Measurements from ENCODE around the gene ERG. TPM values are rescaled to one million over a fixed set of nuclear protein-coding genes. Genes with fewer than 3 reads are reported as not detected.

Gene ERG
- total RNA-seq, 1 donor from 2014 or later: not detected

GRCh38 chr21:38367646-38368045 lies 130.6 kb downstream of the ERG start:
- Mint-ChIP-seq H3K27me3 (ENCODE audit: insufficient read depth, low read depth) (no peaks in the 10 kb centered on the region), H3K9me3 (peaks cover 2% of the 10 kb centered on the region), H3K4me3 (no peak overlapping the region), H3K27ac (no peak overlapping the region), H3K36me3 (no peaks in the 10 kb centered on the region), H3K4me1 (no peaks in the 10 kb centered on the region)
- H4K20me1 ChIP-seq (ENCODE audit: low read depth): no peaks in the 10 kb centered on the region
- H3K36me3 ChIP-seq: no peaks in the 10 kb centered on the region
- H3K27me3 ChIP-seq: no peaks in the 10 kb centered on the region
- H3F3A ChIP-seq (ENCODE audit: low read depth): no peaks in the 10 kb centered on the region
- no peak overlapping the region for H2AFZ ChIP-seq (replicated peaks)
- H3K4me3 ChIP-seq: no peak overlapping the region
- H3K9ac ChIP-seq: no peak overlapping the region
- no peak for DNase-seq (ENCODE audit: low spot score)
- TF ChIP-seq EZH2phosphoT487 (IDR thresholded peaks at IDR 0.05) (no peak), CTCF (IDR thresholded peaks at IDR 0.05) (no peak), EZH2 (IDR thresholded peaks at IDR 0.05) (no peak)
- H3K27ac ChIP-seq: no peak overlapping the region
- no peak overlapping the region for H3K4me2 ChIP-seq
- H3K9me3 ChIP-seq (ENCODE audit: low read depth): no peaks in the 10 kb centered on the region
- H3K79me2 ChIP-seq (ENCODE audit: low read depth): no peaks in the 10 kb centered on the region
- no peaks in the 10 kb centered on the region for H3K4me1 ChIP-seq

GRCh38 chr21:38365521-38365920 lies 132.8 kb downstream of the ERG start:
- no peaks in the 10 kb centered on the region for H3K79me2 ChIP-seq (ENCODE audit: low read depth)
- no peaks in the 10 kb centered on the region for H3K27me3 ChIP-seq
- no peaks in the 10 kb centered on the region for H3F3A ChIP-seq (ENCODE audit: low read depth)
- no peak overlapping the region for H2AFZ ChIP-seq (replicated peaks)
- TF ChIP-seq CTCF (IDR thresholded peaks at IDR 0.05): no peak
- Mint-ChIP-seq H3K36me3 (no peaks in the 10 kb centered on the region), H3K27me3 (ENCODE audit: insufficient read depth, low read depth) (no peaks in the 10 kb centered on the region), H3K27ac (no peak overlapping the region), H3K4me1 (no peaks in the 10 kb centered on the region), H3K9me3 (peaks cover 2% of the 10 kb centered on the region), H3K4me3 (no peak overlapping the region)
- no peaks in the 10 kb centered on the region for H3K9me3 ChIP-seq (ENCODE audit: low read depth)
- no peak overlapping the region for H3K27ac ChIP-seq
- no peak overlapping the region for H3K9ac ChIP-seq
- H3K36me3 ChIP-seq: no peaks in the 10 kb centered on the region
- no peak overlapping the region for H3K4me3 ChIP-seq
- no peak for DNase-seq (ENCODE audit: low spot score)
- no peak overlapping the region for H3K4me2 ChIP-seq
- no peaks in the 10 kb centered on the region for H4K20me1 ChIP-seq (ENCODE audit: low read depth)
- no peaks in the 10 kb centered on the region for H3K4me1 ChIP-seq

GRCh38 chr21:38363693-38364092 lies 134.6 kb downstream of the ERG start:
- Histone ChIP-seq H3K4me2 (no peak overlapping the region), H2AFZ (replicated peaks) (no peak overlapping the region), H3K27me3 (no peaks in the 10 kb centered on the region), H3F3A (ENCODE audit: low read depth) (no peaks in the 10 kb centered on the region), H3K9ac (no peak overlapping the region), H3K79me2 (ENCODE audit: low read depth) (no peaks in the 10 kb centered on the region), H3K4me3 (no peak overlapping the region), H3K27ac (no peak overlapping the region), H3K4me1 (no peaks in the 10 kb centered on the region), H4K20me1 (ENCODE audit: low read depth) (no peaks in the 10 kb centered on the region), H3K9me3 (ENCODE audit: low read depth) (no peaks in the 10 kb centered on the region), H3K36me3 (no peaks in the 10 kb centered on the region)
- H3K4me3 Mint-ChIP-seq: no peak overlapping the region
- no peaks in the 10 kb centered on the region for H3K9me3 Mint-ChIP-seq
- no peak for TF ChIP-seq EZH2 (IDR thresholded peaks at IDR 0.05)
- no peak for TF ChIP-seq EZH2phosphoT487 (IDR thresholded peaks at IDR 0.05)
- TF ChIP-seq CTCF (IDR thresholded peaks at IDR 0.05): no peak
- no peak for DNase-seq (ENCODE audit: low spot score)
- no peaks in the 10 kb centered on the region for H3K4me1 Mint-ChIP-seq
- H3K36me3 Mint-ChIP-seq: no peaks in the 10 kb centered on the region
- peaks cover 6% of the 10 kb centered on the region for H3K27me3 Mint-ChIP-seq (ENCODE audit: insufficient read depth, low read depth)
- no peak overlapping the region for H3K27ac Mint-ChIP-seq

- no peak overlapping the region for H3K4me3 ChIP-seq
- TF ChIP-seq CTCF (IDR thresholded peaks at IDR 0.05): no peak
- no peak for TF ChIP-seq EZH2 (IDR thresholded peaks at IDR 0.05)
- TF ChIP-seq EZH2phosphoT487 (IDR thresholded peaks at IDR 0.05): no peak
- DNase-seq (ENCODE audit: low spot score): no peak
Measured at GRCh38 chr21:38361324-38361723, 137.0 kb downstream of the ERG start.

More at GRCh38 chr21:38361324-38361723, 137.0 kb downstream of the ERG start:
- Histone ChIP-seq H3K9me3 (ENCODE audit: low read depth) (no peaks in the 10 kb centered on the region), H4K20me1 (ENCODE audit: low read depth) (no peaks in the 10 kb centered on the region), H3K27me3 (no peaks in the 10 kb centered on the region), H3K9ac (no peak overlapping the region), H3F3A (ENCODE audit: low read depth) (no peaks in the 10 kb centered on the region), H3K4me2 (no peak overlapping the region), H3K27ac (no peak overlapping the region), H3K4me1 (no peaks in the 10 kb centered on the region), H3K36me3 (no peaks in the 10 kb centered on the region), H3K79me2 (ENCODE audit: low read depth) (no peaks in the 10 kb centered on the region), H2AFZ (replicated peaks) (no peak overlapping the region)
- no peak overlapping the region for H3K27ac Mint-ChIP-seq
- H3K9me3 Mint-ChIP-seq: no peaks in the 10 kb centered on the region
- no peaks in the 10 kb centered on the region for H3K4me1 Mint-ChIP-seq
- H3K4me3 Mint-ChIP-seq: no peak overlapping the region
- H3K27me3 Mint-ChIP-seq (ENCODE audit: insufficient read depth, low read depth): peaks cover 6% of the 10 kb centered on the region
- H3K36me3 Mint-ChIP-seq: no peaks in the 10 kb centered on the region

Data from neural progenitor cell (in vitro differentiated cells).